Cardiac muscle cell (in vitro differentiated cells and primary cell): ENCODE results near the gene NCCRP1. TPM values are rescaled to one million over a fixed set of nuclear protein-coding genes. Genes with fewer than 3 reads are reported as not detected.

Experiments
- DNase-seq, 2 donors: peaks; one replicate each; pipeline versions ENCODE4 v3.0.0 to v3.0.0-alpha.2; 2010 to 2017; ENCODE audit warnings: low read depth in 1 of 2, low spot score in 1 of 2
- H3K27ac ChIP-seq: fragments of 200-600 bp; sonication (generic); 2 replicates; pipeline ENCODE4 v1.5.1; 2016
- H3K27me3 ChIP-seq: fragments of 200-600 bp; sonication (generic); 2 replicates; pipeline ENCODE4 v1.6.0; 2016; ENCODE audit warnings: control low read depth
- H3K36me3 ChIP-seq: fragments of 200-600 bp; sonication (generic); 2 replicates; pipeline ENCODE4 v1.5.1; 2016; ENCODE audit warnings: control low read depth
- H3K4me1 ChIP-seq: fragments of 200-600 bp; sonication (generic); 2 replicates; pipeline ENCODE4 v1.8.1; 2017; ENCODE audit warnings: low read depth, mild to moderate bottlenecking, mixed run types
- H3K4me3 ChIP-seq: fragments of 200-600 bp; sonication (generic); 2 replicates; pipeline ENCODE4 v1.5.1; 2016; ENCODE audit warnings: mild to moderate bottlenecking
- H3K9me3 ChIP-seq: fragments of 200-600 bp; sonication (generic); 2 replicates; pipeline ENCODE4 v1.5.1; 2017; ENCODE audit warnings: low read depth, mild to moderate bottlenecking, control low read depth
- CTCF ChIP-seq: IDR thresholded peaks from 2 replicates; pipeline ENCODE4 v1.5.1; 2012; ENCODE audit warnings: low read depth, mild to moderate bottlenecking, low read length
- polyA plus RNA-seq: library from polyadenylated mRNA; unstranded; fragments of >200 nt; fragmentation: Nextera tagmentation; extraction: Ambion mirVana; gene quantifications from 2 replicates; pipeline ENCODE4 v1.2.1, GENCODE V29; 2016
- total RNA-seq: library from RNA; depleted of rRNA; stranded (reverse); fragments of >200 nt; gene quantifications from 2 replicates; pipeline ENCODE4 v1.2.3, GENCODE V29; 2016

NCCRP1 gene
- total and polyA plus RNA-seq, 2 experiments from 2014 or later: 10.0 to 16.1 TPM

DNA sequence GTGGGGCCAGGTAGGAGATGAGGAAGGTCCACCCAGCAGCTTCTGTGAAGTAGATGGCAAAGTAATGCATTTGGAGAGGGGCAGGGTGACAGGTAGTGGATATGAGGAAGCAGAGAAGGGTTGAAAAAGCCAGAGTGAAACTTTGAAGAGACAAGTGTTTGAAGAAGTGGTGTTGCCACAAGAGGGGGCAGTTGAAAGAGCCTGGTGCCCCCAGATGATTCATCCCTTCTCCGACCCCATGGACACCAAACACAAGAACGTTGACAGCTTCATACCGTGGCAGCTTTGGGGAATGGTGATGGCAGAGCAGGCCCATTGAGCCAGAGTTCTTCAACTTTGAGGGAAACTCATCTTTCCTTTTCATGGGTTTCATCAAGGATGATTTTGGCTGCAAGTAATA lies 28.1 kb downstream of the NCCRP1 start:
- Histone ChIP-seq H3K36me3 (no peaks in the 10 kb centered on the region), H3K9me3 (no peaks in the 10 kb centered on the region), H3K4me3 (no peak overlapping the region), H3K27ac (no peak overlapping the region), H3K4me1 (no peaks in the 10 kb centered on the region), H3K27me3 (peaks cover 15% of the 10 kb centered on the region)
- no peak for DNase-seq
- TF ChIP-seq CTCF: no peak

- Histone ChIP-seq H3K27me3 (peaks cover 16% of the 10 kb centered on the region), H3K4me3 (no peak overlapping the region), H3K27ac (no peak overlapping the region), H3K4me1 (no peaks in the 10 kb centered on the region), H3K9me3 (no peaks in the 10 kb centered on the region), H3K36me3 (no peaks in the 10 kb centered on the region)
- no peak for TF ChIP-seq CTCF
- no peak for DNase-seq
Measured at GRCh38 chr19:39230096-39230764, 33.5 kb downstream of the NCCRP1 start.

- no peak overlapping the region for H3K4me3 ChIP-seq
- H3K4me1 ChIP-seq: no peaks in the 10 kb centered on the region
- H3K9me3 ChIP-seq: no peaks in the 10 kb centered on the region
- H3K27ac ChIP-seq: no peak overlapping the region
- DNase-seq: no peak
- TF ChIP-seq CTCF: no peak
- H3K36me3 ChIP-seq: no peaks in the 10 kb centered on the region
- peaks cover 13% of the 10 kb centered on the region for H3K27me3 ChIP-seq
Measured at GRCh38 chr19:39232708-39233107, 35.9 kb downstream of the NCCRP1 start.

DNA sequence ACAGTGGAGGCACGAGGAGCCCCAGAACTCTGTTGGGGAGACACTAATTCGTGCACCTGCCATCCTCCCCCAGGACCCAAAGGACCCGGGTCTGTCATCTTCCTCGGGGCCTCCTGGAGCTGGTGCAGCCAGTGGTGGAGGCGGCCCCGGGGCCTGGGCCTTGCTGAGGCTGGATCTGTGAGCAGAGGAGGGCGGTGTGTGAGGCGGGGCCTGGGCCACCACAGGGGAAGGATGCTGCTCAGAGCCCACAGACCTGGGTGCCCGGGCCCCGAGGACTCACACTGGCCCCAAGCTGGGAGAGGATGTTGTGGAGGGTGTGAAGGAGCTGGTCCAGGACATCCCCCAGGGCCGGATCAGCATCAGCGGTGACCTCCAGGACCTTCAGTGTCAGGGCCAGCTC lies 39.8 kb downstream of the NCCRP1 start:
- DNase-seq: no peak
- peaks cover 13% of the 10 kb centered on the region for H3K27me3 ChIP-seq
- H3K4me1 ChIP-seq: no peaks in the 10 kb centered on the region
- TF ChIP-seq CTCF: no peak
- H3K27ac ChIP-seq: no peak overlapping the region
- no peaks in the 10 kb centered on the region for H3K9me3 ChIP-seq
- no peaks in the 10 kb centered on the region for H3K36me3 ChIP-seq
- H3K4me3 ChIP-seq: no peak overlapping the region

- H3K27me3 ChIP-seq: peaks cover 8% of the 10 kb centered on the region
- H3K4me3 ChIP-seq: no peak overlapping the region
- H3K27ac ChIP-seq: no peak overlapping the region
- no peaks in the 10 kb centered on the region for H3K9me3 ChIP-seq
- peak in 1 of 2 donors; percentile 21 for DNase-seq
- no peaks in the 10 kb centered on the region for H3K4me1 ChIP-seq
- TF ChIP-seq CTCF: no peak
- H3K36me3 ChIP-seq: no peaks in the 10 kb centered on the region
Measured at GRCh38 chr19:39237200-39238184, 40.7 kb downstream of the NCCRP1 start.
